Endodermal cell (in vitro differentiated cells): ENCODE results near the gene AKAP8. TPM values are rescaled to one million over a fixed set of nuclear protein-coding genes. Genes with fewer than 3 reads are reported as not detected.
"Not testable (repeated sequence)": the region's sequence is repeated elsewhere in the genome, so short reads cannot be mapped to it uniquely, and the experiment has no call there.

Source experiments
- DNase-seq: peaks from one replicate; pipeline ENCODE4 v3.0.0-alpha.2; 2017
- H3K27ac ChIP-seq: 2 replicates; pipeline ENCODE4 v1.5.1; 2013; ENCODE audit warnings: mild to moderate bottlenecking, low read depth, low read length, moderate library complexity
- H3K27me3 ChIP-seq: 2 replicates; pipeline ENCODE4 v1.6.1; 2013; ENCODE audit warnings: mild to moderate bottlenecking, low read length, moderate library complexity; ENCODE audit not compliant: insufficient read depth, control insufficient read depth, poor library complexity, severe bottlenecking
- H3K36me3 ChIP-seq: 2 replicates; pipeline ENCODE4 v1.7.0; 2013; ENCODE audit warnings: mild to moderate bottlenecking, low read length, moderate library complexity; ENCODE audit not compliant: control insufficient read depth, insufficient read depth
- H3K4me1 ChIP-seq: one replicate; pipeline ENCODE4 v1.7.0; 2013; ENCODE audit warnings: low read length; ENCODE audit not compliant: control insufficient read depth, insufficient read depth
- H3K4me3 ChIP-seq: 2 replicates; pipeline ENCODE4 v1.5.1; 2013; ENCODE audit warnings: mild to moderate bottlenecking, low read length, moderate library complexity
- H3K9ac ChIP-seq: 2 replicates; pipeline ENCODE4 v1.6.1; 2013; ENCODE audit warnings: mild to moderate bottlenecking, low read length, moderate library complexity; ENCODE audit not compliant: poor library complexity, severe bottlenecking; ENCODE audit errors: extremely low read depth
- H3K9me3 ChIP-seq: 2 replicates; pipeline ENCODE4 v1.6.1; 2013; ENCODE audit warnings: mild to moderate bottlenecking, low read length, moderate library complexity; ENCODE audit not compliant: control insufficient read depth
- H3K27ac Mint-ChIP-seq: 2 replicates; pipeline ENCODE4 v1.8.0; 2020; ENCODE audit warnings: mixed read lengths
- H3K27me3 Mint-ChIP-seq: 2 replicates; pipeline ENCODE4 v1.8.0; 2021; ENCODE audit warnings: mild to moderate bottlenecking, mixed read lengths; ENCODE audit not compliant: insufficient read depth
- H3K36me3 Mint-ChIP-seq: 2 replicates; pipeline ENCODE4 v1.8.0; 2020; ENCODE audit warnings: low read depth, mixed read lengths
- H3K4me1 Mint-ChIP-seq: 2 replicates; pipeline ENCODE4 v1.8.0; 2020; ENCODE audit warnings: mixed read lengths
- H3K4me3 Mint-ChIP-seq: 2 replicates; pipeline ENCODE4 v1.8.0; 2020; ENCODE audit warnings: mild to moderate bottlenecking, moderate library complexity, mixed read lengths
- H3K9me3 Mint-ChIP-seq: 2 replicates; pipeline ENCODE4 v1.8.0; 2020; ENCODE audit warnings: mild to moderate bottlenecking, mixed read lengths
- WGBS, 2 experiments: methylation state at CpG; one replicate each; pipeline versions ENCODE4 v1.1.5 to v1.1.7; 2013; ENCODE audit warnings: missing lambda C conversion rate in 2 of 2, mixed read lengths in 1 of 2; ENCODE audit not compliant: insufficient coverage in 1 of 2, insufficient read length in 1 of 2; 5-methylcytosine and 5-hydroxymethylcytosine counted together
- total RNA-seq, 2 donors: library from RNA; stranded (reverse); fragmentation: NEBNext Ultra II Directional in 1 of 2; extraction: Animal tissue kit (Norgen Biotek cat#: 25700) in 1 of 2; gene quantifications; 2 replicates in 1 of 2; 3 replicates in 1 of 2; pipeline ENCODE4 v1.2.1, GENCODE V29; 2021
- TF ChIP-seq, protein P1 (sequence below): fragments of 200-600 bp; sonication (generic); conservative IDR thresholded peaks from 2 replicates; pipeline ENCODE4 v1.5.0; 2021; ENCODE audit warnings: antibody characterized with exemption, mild to moderate bottlenecking

The AKAP8 gene
- total RNA-seq, 2 donors from 2014 or later, result 34.9 to 39.6 TPM

DNA sequence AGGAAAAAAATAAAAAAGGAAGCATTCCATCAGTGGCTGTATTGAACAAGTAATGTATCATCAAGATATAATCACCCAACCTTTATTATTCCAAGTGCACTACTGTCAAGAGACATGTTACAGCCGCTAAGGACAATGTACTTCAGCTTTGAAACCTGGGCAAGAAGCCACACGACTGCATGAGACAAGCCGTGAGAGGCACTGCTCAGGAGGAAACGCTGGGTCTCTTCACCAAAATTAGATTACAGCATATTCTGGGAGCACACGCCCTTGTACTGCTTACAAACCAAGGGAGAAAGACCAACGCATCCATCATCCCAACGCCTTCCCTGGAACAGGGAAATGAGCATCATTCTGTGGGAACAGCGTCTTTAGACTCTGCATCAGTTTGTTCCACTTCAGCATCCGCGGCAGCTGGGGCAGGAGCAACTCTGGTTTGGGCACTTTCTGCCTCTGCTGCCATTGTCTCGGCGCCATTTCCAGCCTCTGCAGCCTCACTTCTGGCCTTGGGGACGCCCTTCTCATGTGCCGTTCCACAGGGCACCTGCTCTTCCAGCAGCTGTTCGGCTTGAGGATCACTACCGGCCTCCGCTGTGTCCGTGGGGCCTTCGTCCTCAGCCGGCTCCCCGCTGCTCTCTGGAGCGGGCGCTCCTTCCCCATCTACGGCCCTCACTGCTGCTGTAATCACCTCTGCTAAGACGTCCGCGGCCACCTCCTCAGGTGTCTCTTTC is 24.9 kb downstream of the AKAP8 start:
- TF ChIP-seq, protein P1, sequence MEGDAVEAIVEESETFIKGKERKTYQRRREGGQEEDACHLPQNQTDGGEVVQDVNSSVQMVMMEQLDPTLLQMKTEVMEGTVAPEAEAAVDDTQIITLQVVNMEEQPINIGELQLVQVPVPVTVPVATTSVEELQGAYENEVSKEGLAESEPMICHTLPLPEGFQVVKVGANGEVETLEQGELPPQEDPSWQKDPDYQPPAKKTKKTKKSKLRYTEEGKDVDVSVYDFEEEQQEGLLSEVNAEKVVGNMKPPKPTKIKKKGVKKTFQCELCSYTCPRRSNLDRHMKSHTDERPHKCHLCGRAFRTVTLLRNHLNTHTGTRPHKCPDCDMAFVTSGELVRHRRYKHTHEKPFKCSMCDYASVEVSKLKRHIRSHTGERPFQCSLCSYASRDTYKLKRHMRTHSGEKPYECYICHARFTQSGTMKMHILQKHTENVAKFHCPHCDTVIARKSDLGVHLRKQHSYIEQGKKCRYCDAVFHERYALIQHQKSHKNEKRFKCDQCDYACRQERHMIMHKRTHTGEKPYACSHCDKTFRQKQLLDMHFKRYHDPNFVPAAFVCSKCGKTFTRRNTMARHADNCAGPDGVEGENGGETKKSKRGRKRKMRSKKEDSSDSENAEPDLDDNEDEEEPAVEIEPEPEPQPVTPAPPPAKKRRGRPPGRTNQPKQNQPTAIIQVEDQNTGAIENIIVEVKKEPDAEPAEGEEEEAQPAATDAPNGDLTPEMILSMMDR, result no peak
- H3K4me3 Mint-ChIP-seq, result no peak overlapping the region
- Histone ChIP-seq H3K36me3 (peaks cover 50% of the 10 kb centered on the region), H3K27me3 (no peaks in the 10 kb centered on the region), H3K4me1 (no peaks in the 10 kb centered on the region), H3K4me3 (no peak overlapping the region), H3K27ac (no peak overlapping the region), H3K9ac (no peak overlapping the region), H3K9me3 (no peaks in the 10 kb centered on the region)
- no peaks in the 10 kb centered on the region for H3K9me3 Mint-ChIP-seq
- DNase-seq, result no peak
- peaks cover 50% of the 10 kb centered on the region for H3K36me3 Mint-ChIP-seq
- 95 to 97% methylated on average over 27 of the region's 27 CpGs for WGBS, 2 experiments
- no peaks in the 10 kb centered on the region for H3K27me3 Mint-ChIP-seq
- H3K4me1 Mint-ChIP-seq, result no peaks in the 10 kb centered on the region
- H3K27ac Mint-ChIP-seq, result no peak overlapping the region

GRCh38 chr19:15353908-15354307 is 25.7 kb downstream of the AKAP8 start:
- Mint-ChIP-seq H3K36me3 (peaks cover 43% of the 10 kb centered on the region), H3K4me1 (no peaks in the 10 kb centered on the region), H3K9me3 (no peaks in the 10 kb centered on the region), H3K4me3 (no peak overlapping the region), H3K27ac (no peak overlapping the region), H3K27me3 (no peaks in the 10 kb centered on the region)
- TF ChIP-seq, protein P1, result no peak
- whole genome bisulfite sequencing, 2 experiments, result 73 to 100% methylated on average over 2 to 4 of the region's 4 CpGs
- no peak overlapping the region for H3K9ac ChIP-seq
- DNase-seq, result no peak
- no peaks in the 10 kb centered on the region for H3K9me3 ChIP-seq
- peaks cover 42% of the 10 kb centered on the region for H3K36me3 ChIP-seq
- no peaks in the 10 kb centered on the region for H3K4me1 ChIP-seq
- H3K27ac ChIP-seq, result no peak overlapping the region
- no peak overlapping the region for H3K4me3 ChIP-seq
- H3K27me3 ChIP-seq, result no peaks in the 10 kb centered on the region

DNA sequence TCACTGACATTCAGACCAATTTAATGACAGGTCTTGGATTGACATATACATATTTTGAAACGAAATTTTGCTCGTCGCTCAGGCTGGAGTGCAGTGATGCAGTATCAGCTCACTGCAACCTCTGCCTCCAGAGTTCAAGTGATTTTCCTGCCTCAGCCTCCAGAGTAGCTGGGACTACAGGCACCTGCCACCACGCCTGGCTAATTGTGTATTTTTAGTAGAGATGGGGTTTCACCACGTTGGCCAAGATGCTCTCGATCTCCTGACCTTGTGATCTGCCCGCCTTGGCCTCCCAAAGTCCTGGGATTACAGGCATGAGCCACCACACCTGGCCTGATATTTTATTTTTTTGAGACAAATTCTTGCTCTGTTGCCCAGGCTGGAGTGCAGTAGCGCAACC is 27.1 kb downstream of the AKAP8 start:
- WGBS, 2 experiments, result 94 to 95% methylated on average over 8 of the region's 8 CpGs

GRCh38 chr19:15341328-15341727 is 38.3 kb downstream of the AKAP8 start:
- peaks cover 21% of the 10 kb centered on the region for H3K36me3 ChIP-seq
- not testable (repeated sequence) for H3K27ac ChIP-seq, H3K27me3 ChIP-seq, H3K9ac ChIP-seq, H3K9me3 ChIP-seq, H3K4me3 ChIP-seq, H3K4me1 Mint-ChIP-seq, H3K9me3 Mint-ChIP-seq, H3K4me1 ChIP-seq, H3K27me3 Mint-ChIP-seq, DNase-seq, H3K27ac Mint-ChIP-seq, H3K4me3 Mint-ChIP-seq
- 87 to 98% methylated on average over 3 to 10 of the region's 11 CpGs for WGBS, 2 experiments
- H3K36me3 Mint-ChIP-seq, result peaks cover 20% of the 10 kb centered on the region

More for the DNA sequence above, 27.1 kb downstream of the AKAP8 start:
- peaks cover 31% of the 10 kb centered on the region for H3K36me3 Mint-ChIP-seq
- not testable (repeated sequence) for H3K4me1 ChIP-seq, H3K4me3 ChIP-seq, H3K27me3 ChIP-seq, H3K27ac ChIP-seq, H3K9ac ChIP-seq, H3K9me3 Mint-ChIP-seq, DNase-seq, H3K9me3 ChIP-seq, H3K4me3 Mint-ChIP-seq, H3K27me3 Mint-ChIP-seq, H3K27ac Mint-ChIP-seq, H3K4me1 Mint-ChIP-seq
- peaks cover 28% of the 10 kb centered on the region for H3K36me3 ChIP-seq
